GM12878 (cell line): Measurements from ENCODE around the gene PHF20. TPM values are rescaled to one million over a fixed set of nuclear protein-coding genes. Genes with fewer than 3 reads are reported as not detected.
A peak's percentile ranks its signal among the peaks of the same experiment; 100 is the strongest.

Experiments
- ASH2L ChIP-seq: fragments of 300-600, 200-600 bp; sonication (generic); IDR thresholded peaks from 2 replicates; pipeline ENCODE4 v1.6.1; 2017; ENCODE audit warnings: low read depth, mild to moderate bottlenecking, borderline replicate concordance
- ATF7 ChIP-seq: fragments of 450-650 bp; IDR thresholded peaks from 2 replicates; pipeline ENCODE4 v1.6.1; 2016; ENCODE audit warnings: low read depth, mild to moderate bottlenecking
- BCL11A ChIP-seq: IDR thresholded peaks from 2 replicates; pipeline ENCODE4 v1.6.1; 2011; ENCODE audit warnings: low read depth, low read length
- DPF2 ChIP-seq: fragments of 450-650 bp; IDR thresholded peaks from 2 replicates; pipeline ENCODE4 v1.6.1; 2017; ENCODE audit warnings: mild to moderate bottlenecking
- IRF4 ChIP-seq: IDR thresholded peaks from 2 replicates; pipeline ENCODE4 v1.6.1; 2011; ENCODE audit warnings: low read depth, low read length
- LARP7 ChIP-seq: fragments of 450-650 bp; IDR thresholded peaks from 2 replicates; pipeline ENCODE4 v1.6.1; 2017; ENCODE audit warnings: mild to moderate bottlenecking
- MTA2 ChIP-seq: fragments of 450-650 bp; IDR thresholded peaks from 2 replicates; pipeline ENCODE4 v1.6.1; 2016; ENCODE audit warnings: low read depth, mild to moderate bottlenecking, moderate library complexity
- NBN ChIP-seq: fragments of 450-650 bp; IDR thresholded peaks from 2 replicates; pipeline ENCODE4 v1.6.1; 2016
- NR2F1 ChIP-seq: fragments of 450-650 bp; conservative IDR thresholded peaks from 2 replicates; pipeline ENCODE4 v1.6.1; 2017; ENCODE audit warnings: mild to moderate bottlenecking
- PAX5 ChIP-seq: IDR thresholded peaks from 2 replicates; pipeline ENCODE4 v1.6.1; 2011; ENCODE audit warnings: low read depth, low read length, borderline replicate concordance
- PKNOX1 ChIP-seq: fragments of 450-650 bp; IDR thresholded peaks from 2 replicates; pipeline ENCODE4 v1.6.1; 2016; ENCODE audit warnings: mild to moderate bottlenecking
- PRDM15 ChIP-seq: fragments of 450-650 bp; formaldehyde crosslinking; IDR thresholded peaks from 2 replicates; pipeline ENCODE4 v1.4.0; 2020; ENCODE audit warnings: mild to moderate bottlenecking, moderate library complexity
- RELB ChIP-seq: fragments of 450-650 bp; IDR thresholded peaks from 2 replicates; pipeline ENCODE4 v1.6.1; 2017; ENCODE audit warnings: low read depth, mild to moderate bottlenecking, moderate library complexity
- RUNX3 ChIP-seq: IDR thresholded peaks from 2 replicates; pipeline ENCODE4 v1.6.1; 2012; ENCODE audit warnings: low read length, inconsistent platforms
- SIN3A ChIP-seq: IDR thresholded peaks from 2 replicates; pipeline ENCODE4 v1.6.1; 2012; ENCODE audit warnings: low read depth, low read length, improper control_type of control experiment
- SKIL ChIP-seq: fragments of 450-650 bp; IDR thresholded peaks from 2 replicates; pipeline ENCODE4 v1.6.1; 2017; ENCODE audit warnings: mild to moderate bottlenecking, low read depth, inconsistent platforms; ENCODE audit not compliant: poor library complexity, severe bottlenecking
- SMAD1 ChIP-seq: fragments of 450-650 bp; IDR thresholded peaks from 2 replicates; pipeline ENCODE4 v1.6.1; 2018; ENCODE audit warnings: mild to moderate bottlenecking, low read depth; ENCODE audit not compliant: partially characterized antibody
- TCF12 ChIP-seq: IDR thresholded peaks from 2 replicates; pipeline ENCODE4 v1.6.1; 2011; ENCODE audit warnings: low read depth, mild to moderate bottlenecking, low read length
- YY1 ChIP-seq: IDR thresholded peaks from 2 replicates; pipeline ENCODE4 v1.6.1; 2011; ENCODE audit warnings: low read depth, mild to moderate bottlenecking, low read length
- ZBTB40 ChIP-seq: fragments of 450-650 bp; IDR thresholded peaks from 2 replicates; pipeline ENCODE4 v1.6.1; 2016; ENCODE audit warnings: mild to moderate bottlenecking, moderate library complexity, borderline replicate concordance
- polyA plus RNA-seq, 11 experiments: library from polyadenylated mRNA; depleted of rRNA in 4 of 11; unstranded in 6 of 11; stranded (reverse) in 5 of 11; fragments of >200 nt; fragmentation: Nextera tagmentation in 4 of 11; fragmentation: Illumina TruSeq in 1 of 11; extraction: Ambion mirVana in 4 of 11; extraction: Trizol in 1 of 11; gene quantifications; 1 replicate in 1 of 11; 2 replicates in 10 of 11; pipeline versions ENCODE4 v1.2.1 to v1.2.3, GENCODE V29; 2011 to 2016; ENCODE audit warnings: inconsistent platforms in 2 of 11, missing spikeins in 2 of 11, low read depth in 1 of 11
- total RNA-seq, 4 experiments: library from RNA; depleted of rRNA in 3 of 4; stranded (reverse); fragments of >200 nt in 3 of 4; fragmentation: Illumina TruSeq in 1 of 4; extraction: Trizol in 1 of 4; gene quantifications; 2 replicates each; pipeline versions ENCODE4 v1.2.1 to v1.2.3, GENCODE V29; 2013 to 2021

The PHF20 gene
- total and polyA plus RNA-seq, 10 of the 15 experiments (the other 5 are each of a cell fraction or from before 2014, with no cell fraction given): 31.6 to 91.2 (median 46.8) TPM

GRCh38 chr20:35909176-35909575, 137.4 kb downstream of the PHF20 start (continued):
- TF ChIP-seq NR2F1: peak; percentile 49
- no peak for TF ChIP-seq LARP7
- peak; percentile 27; the same call in 1 of the 2 replicates for TF ChIP-seq IRF4
- TF ChIP-seq ATF7: peak; percentile 39; the same call in 1 of the 2 replicates
- TF ChIP-seq SMAD1: no peak
- TF ChIP-seq DPF2: peak; percentile 70
- TF ChIP-seq SIN3A: no peak
- TF ChIP-seq YY1: no peak
- TF ChIP-seq MTA2: peak; percentile 88
- TF ChIP-seq PAX5: peak; percentile 30; the same call in 1 of the 2 replicates
- TF ChIP-seq SKIL: peak; percentile 59
- no peak for TF ChIP-seq TCF12
- no peak for TF ChIP-seq ASH2L
- TF ChIP-seq RELB: peak; percentile 39; the same call in 1 of the 2 replicates
- TF ChIP-seq NBN: peak; percentile 60
- TF ChIP-seq BCL11A: 0 out of 2 replicates have a peak, but pooled peaks have one; percentile 6
- TF ChIP-seq PRDM15 (CRISPR knock-in tag): no peak
- peak; percentile 78 for TF ChIP-seq RUNX3
- TF ChIP-seq PKNOX1: peak; percentile 72
- peak; percentile 35; the same call in 1 of the 2 replicates for TF ChIP-seq ZBTB40
